GM23248 (cell line): ENCODE measurements around the gene CDCA8. TPM values are rescaled to one million over a fixed set of nuclear protein-coding genes. Genes with fewer than 3 reads are reported as not detected.
A peak's percentile ranks its signal among the peaks of the same experiment; 100 is the strongest.

Source experiments
- DNase-seq: peaks from one replicate; pipeline ENCODE4 v3.0.0-alpha.2; 2015
- H2AFZ ChIP-seq: fragments of 200-600 bp; sonication (generic); 2 replicates; pipeline ENCODE4 v1.6.1; 2016; ENCODE audit warnings: antibody characterized with exemption
- H3F3A ChIP-seq: fragments of 200-600 bp; sonication (generic); 2 replicates; pipeline ENCODE4 v1.6.1; 2016; ENCODE audit warnings: mild to moderate bottlenecking, antibody characterized with exemption, mixed run types; ENCODE audit not compliant: insufficient read depth
- H3K27ac ChIP-seq: fragments of 200-600 bp; sonication (generic); 2 replicates; pipeline ENCODE4 v1.5.1; 2016; ENCODE audit warnings: mild to moderate bottlenecking
- H3K27me3 ChIP-seq: fragments of 200-600 bp; sonication (generic); replicated peaks from 2 replicates; pipeline ENCODE4 v1.6.1; 2016; ENCODE audit warnings: mild to moderate bottlenecking; ENCODE audit not compliant: insufficient read depth
- H3K36me3 ChIP-seq: fragments of 200-600 bp; sonication (generic); 2 replicates; pipeline ENCODE4 v1.6.1; 2016; ENCODE audit warnings: low read depth, mild to moderate bottlenecking
- H3K4me1 ChIP-seq: fragments of 200-600 bp; sonication (generic); 2 replicates; pipeline ENCODE4 v1.6.1; 2016; ENCODE audit warnings: mild to moderate bottlenecking; ENCODE audit not compliant: insufficient read depth
- H3K4me2 ChIP-seq: fragments of 200-600 bp; sonication (generic); one replicate; pipeline ENCODE4 v1.6.1; 2016; ENCODE audit warnings: mild to moderate bottlenecking; ENCODE audit not compliant: unreplicated experiment
- H3K4me3 ChIP-seq: fragments of 200-600 bp; sonication (generic); 2 replicates; pipeline ENCODE4 v1.5.1; 2016; ENCODE audit warnings: mild to moderate bottlenecking
- H3K79me2 ChIP-seq: fragments of 200-600 bp; sonication (generic); 2 replicates; pipeline ENCODE4 v1.6.1; 2016; ENCODE audit warnings: mild to moderate bottlenecking; ENCODE audit not compliant: insufficient read depth
- H3K9ac ChIP-seq: fragments of 200-600 bp; sonication (generic); 2 replicates; pipeline ENCODE4 v1.6.1; 2016; ENCODE audit warnings: mild to moderate bottlenecking
- H3K9me2 ChIP-seq: fragments of 200-600 bp; sonication (generic); 2 replicates; pipeline ENCODE4 v1.6.1; 2016; ENCODE audit warnings: mixed run types, mild to moderate bottlenecking, moderate library complexity; ENCODE audit not compliant: insufficient read depth
- H3K9me3 ChIP-seq: fragments of 200-600 bp; sonication (generic); one replicate; pipeline ENCODE4 v1.6.1; 2017; ENCODE audit warnings: low read depth
- H4K20me1 ChIP-seq: fragments of 200-600 bp; sonication (generic); 2 replicates; pipeline ENCODE4 v1.6.0; 2016; ENCODE audit not compliant: insufficient read depth
- EZH2 ChIP-seq: fragments of 200-600 bp; sonication (generic); IDR thresholded peaks from 2 replicates; pipeline ENCODE4 v1.6.1; 2018; ENCODE audit warnings: antibody characterized with exemption, mild to moderate bottlenecking; ENCODE audit not compliant: insufficient read depth, poor library complexity, severe bottlenecking
- EZH2phosphoT487 ChIP-seq: fragments of 200-600 bp; sonication (generic); IDR thresholded peaks from 2 replicates; pipeline ENCODE4 v1.6.1; 2018; ENCODE audit warnings: antibody characterized with exemption, moderate library complexity, mild to moderate bottlenecking, low read depth; ENCODE audit not compliant: insufficient read depth
- WGBS, 2 experiments: methylation state at CpG; one replicate each; pipeline ENCODE4 v1.1.6; 2015 to 2017; ENCODE audit warnings: low lambda C conversion rate in 2 of 2, low coverage in 1 of 2; ENCODE audit errors: missing lambda C conversion rate in 2 of 2; 5-methylcytosine and 5-hydroxymethylcytosine counted together
- in situ Hi-C: fragments of 300-500 bp; cut with MboI; formaldehyde crosslinking; loops from 2 replicates; pipeline ENCODE4 v1.15.0; 2020
- polyA plus RNA-seq: library from polyadenylated mRNA; unstranded; fragments of >200 nt; fragmentation: Nextera tagmentation; extraction: Ambion mirVana; gene quantifications from 2 replicates; pipeline ENCODE4 v1.2.1, GENCODE V29; 2016
- total RNA-seq: library from RNA; depleted of rRNA; stranded (reverse); fragments of >200 nt; shearing (Covaris generic); gene quantifications from 2 replicates; pipeline ENCODE4 v1.2.3, GENCODE V29; 2014; rRNA removed

The CDCA8 gene
- total RNA-seq (4.4 and 5.7 TPM in 2 replicates), polyA plus RNA-seq (15.4 and 16.6 TPM in 2 replicates)

DNA sequence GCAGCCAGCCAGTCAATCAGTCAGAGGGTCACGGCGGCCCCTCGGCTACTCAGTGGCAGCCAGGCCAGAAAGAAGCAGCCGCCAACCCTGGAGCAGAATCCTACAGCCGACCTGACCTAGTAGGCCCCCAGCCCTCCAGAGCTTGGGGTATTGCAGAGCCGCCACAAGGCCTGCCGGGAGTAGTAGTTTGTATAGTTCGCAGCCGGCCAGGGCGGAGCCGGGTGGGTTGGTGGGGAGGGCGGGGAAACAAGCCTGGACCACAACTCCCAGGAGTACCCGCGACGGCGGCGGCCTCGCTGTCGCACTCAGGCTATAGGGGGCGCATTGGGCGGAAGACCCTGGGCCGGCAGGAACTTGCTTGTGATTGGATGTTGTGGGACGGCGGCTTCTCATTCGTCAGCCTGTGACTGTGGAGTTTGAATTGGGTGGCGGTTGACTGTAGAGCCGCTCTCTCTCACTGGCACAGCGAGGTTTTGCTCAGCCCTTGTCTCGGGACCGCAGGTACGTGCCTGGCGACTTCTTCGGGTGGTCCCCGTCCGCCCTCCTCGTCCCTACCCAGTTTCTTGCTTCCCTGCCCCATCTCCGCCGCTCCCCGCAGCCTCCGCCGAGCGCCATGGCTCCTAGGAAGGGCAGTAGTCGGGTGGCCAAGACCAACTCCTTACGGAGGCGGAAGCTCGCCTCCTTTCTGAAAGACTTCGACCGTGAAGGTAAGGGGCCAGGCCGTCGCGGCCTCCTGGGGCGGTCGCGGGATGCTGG lies at the start of gene CDCA8:
TSS of gene CDCA8 (plus strand) at position 439 of the 756 bp plus-strand sequence. CDS start at position 614, 175 bp downstream.
- Histone ChIP-seq H3K9me2 (no peaks in the 10 kb centered on the region), H3K4me2 (peak within 1 kb of the TSS; percentile 81), H3K9ac (peak within 1 kb of the TSS; percentile 86), H4K20me1 (no peaks in the 10 kb centered on the region), H3K36me3 (no peaks in the 10 kb centered on the region), H2AFZ (peak within 1 kb of the TSS; percentile 97), H3K27ac (peak within 1 kb of the TSS; percentile 56), H3F3A (peaks cover 11% of the 10 kb centered on the region; the same call in 1 of the 2 replicates), H3K79me2 (peaks cover 71% of the 10 kb centered on the region), H3K9me3 (no peaks in the 10 kb centered on the region), H3K4me3 (peak within 1 kb of the TSS; percentile 85), H3K27me3 (no peaks in the 10 kb centered on the region), H3K4me1 (peaks cover 21% of the 10 kb centered on the region)
- in situ Hi-C loops: no loop called here
- WGBS, 2 experiments: 1% methylated on average over 52 of the region's 54 CpGs
- TF ChIP-seq EZH2 (no peak), EZH2phosphoT487 (no peak)
- peak; percentile 99 for DNase-seq

DNA sequence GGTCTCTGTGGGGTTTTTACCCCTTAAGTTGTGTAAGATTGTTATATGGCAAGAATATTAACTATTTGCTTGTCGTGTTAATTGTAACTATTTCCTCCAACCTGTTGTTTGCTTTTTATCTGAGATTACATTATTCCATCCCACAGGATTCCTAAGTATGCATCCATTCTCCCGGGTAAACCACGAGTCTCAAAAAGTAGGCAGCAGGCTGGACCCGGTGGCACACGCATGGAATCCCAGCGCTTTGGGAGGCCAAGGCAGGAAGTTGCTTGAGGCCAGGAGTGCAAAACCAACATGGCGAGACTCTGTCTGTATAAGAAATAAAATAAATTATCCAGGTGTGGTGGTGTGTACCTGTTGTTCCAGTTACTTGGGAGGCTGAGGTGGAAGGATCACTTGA lies 45.0 kb upstream of the CDCA8 start:
- 75 to 84% methylated on average over 7 of the region's 7 CpGs for WGBS, 2 experiments
- no peaks in the 10 kb centered on the region for H3K36me3 ChIP-seq
- H3F3A ChIP-seq: no peaks in the 10 kb centered on the region
- TF ChIP-seq EZH2phosphoT487 (no peak), EZH2 (no peak)
- no peak overlapping the region for H3K4me3 ChIP-seq
- H3K9ac ChIP-seq: no peak overlapping the region
- H3K4me1 ChIP-seq: no peaks in the 10 kb centered on the region
- 0 out of 2 replicates have a peak, but pooled peaks cover 14% of the 10 kb centered on the region for H3K27me3 ChIP-seq
- no peak overlapping the region for H2AFZ ChIP-seq
- no peaks in the 10 kb centered on the region for H3K9me3 ChIP-seq
- no peak overlapping the region for H3K27ac ChIP-seq
- in situ Hi-C loops: no loop called here
- no peaks in the 10 kb centered on the region for H3K79me2 ChIP-seq
- no peak for DNase-seq
- H3K9me2 ChIP-seq: no peaks in the 10 kb centered on the region
- H3K4me2 ChIP-seq: no peak overlapping the region
- H4K20me1 ChIP-seq: no peaks in the 10 kb centered on the region

DNA sequence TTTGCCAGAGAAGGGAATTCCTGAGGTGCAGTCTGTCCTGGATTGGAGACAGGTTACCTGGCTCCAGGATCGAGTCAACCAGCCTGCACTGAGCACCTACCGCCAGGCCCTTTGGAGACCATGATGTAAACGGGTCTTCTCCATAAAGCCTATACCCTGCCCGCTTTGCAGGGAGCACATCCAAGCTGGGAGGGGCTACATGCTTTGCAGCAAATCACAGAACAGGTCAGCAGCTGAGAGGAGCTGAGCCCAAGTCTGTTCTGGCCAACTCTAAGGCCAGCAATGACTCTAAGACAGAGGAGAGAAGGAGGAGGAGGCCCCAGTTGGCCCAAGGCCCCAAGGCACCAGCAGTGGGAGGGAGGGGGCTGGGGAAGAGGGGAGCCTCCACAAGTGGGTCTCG lies 42.1 kb upstream of the CDCA8 start:
- in situ Hi-C loops: no loop called here
- no peaks in the 10 kb centered on the region for H3K9me3 ChIP-seq
- 59 to 80% methylated on average over 4 to 5 of the region's 5 CpGs for WGBS, 2 experiments
- H3K79me2 ChIP-seq: no peaks in the 10 kb centered on the region
- H4K20me1 ChIP-seq: no peaks in the 10 kb centered on the region
- no peak overlapping the region for H3K27ac ChIP-seq
- no peaks in the 10 kb centered on the region for H3K27me3 ChIP-seq
- no peaks in the 10 kb centered on the region for H3K4me1 ChIP-seq
- DNase-seq: no peak
- H3K9ac ChIP-seq: no peak overlapping the region
- no peak overlapping the region for H3K4me3 ChIP-seq
- no peaks in the 10 kb centered on the region for H3K36me3 ChIP-seq
- H3K9me2 ChIP-seq: no peaks in the 10 kb centered on the region
- H3K4me2 ChIP-seq: no peak overlapping the region
- TF ChIP-seq EZH2phosphoT487 (no peak), EZH2 (no peak)
- no peak overlapping the region for H2AFZ ChIP-seq
- no peaks in the 10 kb centered on the region for H3F3A ChIP-seq

DNA sequence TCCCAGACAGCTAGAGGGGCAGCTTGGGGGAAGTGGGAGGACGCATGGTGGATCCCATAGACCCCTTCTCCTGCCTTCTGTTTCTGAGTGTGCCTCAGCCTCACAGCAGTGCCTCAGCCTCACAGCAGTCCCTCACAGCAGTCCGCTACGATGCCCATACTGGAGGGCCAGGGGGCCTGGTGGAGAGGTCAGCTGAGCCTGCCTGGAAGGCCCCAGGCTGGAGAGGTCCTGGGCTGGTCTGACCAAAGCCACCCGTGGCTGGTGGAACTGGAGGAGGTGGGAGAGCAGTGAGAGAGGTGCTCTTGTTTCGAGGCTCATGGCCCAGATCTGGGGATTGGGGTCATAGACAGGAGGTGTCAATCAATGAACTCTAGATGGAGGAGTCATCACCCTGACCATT lies 41.6 kb upstream of the CDCA8 start:
- Histone ChIP-seq H3K4me1 (no peaks in the 10 kb centered on the region), H3K27me3 (no peaks in the 10 kb centered on the region), H3K4me2 (no peak overlapping the region), H2AFZ (no peak overlapping the region), H3K27ac (no peak overlapping the region), H3K79me2 (no peaks in the 10 kb centered on the region), H3K9me2 (no peaks in the 10 kb centered on the region), H4K20me1 (no peaks in the 10 kb centered on the region), H3F3A (no peaks in the 10 kb centered on the region), H3K9ac (no peak overlapping the region), H3K9me3 (no peaks in the 10 kb centered on the region), H3K36me3 (no peaks in the 10 kb centered on the region), H3K4me3 (no peak overlapping the region)
- in situ Hi-C loops: no loop called here
- no peak for DNase-seq
- TF ChIP-seq EZH2phosphoT487 (no peak), EZH2 (no peak)
- 64 to 65% methylated on average over 5 of the region's 5 CpGs for WGBS, 2 experiments
